NCI-H1048 (cell line): ENCODE results near the gene SLC39A2.
"Not testable (repeated sequence)": the region's sequence is repeated elsewhere in the genome, so short reads cannot be mapped to it uniquely, and the experiment has no call there.

Experiments used
- DNase-seq: peaks from one replicate; lab custom pipeline; 2025; lab: John Stamatoyannopoulos, UW

SLC39A2 gene

DNA sequence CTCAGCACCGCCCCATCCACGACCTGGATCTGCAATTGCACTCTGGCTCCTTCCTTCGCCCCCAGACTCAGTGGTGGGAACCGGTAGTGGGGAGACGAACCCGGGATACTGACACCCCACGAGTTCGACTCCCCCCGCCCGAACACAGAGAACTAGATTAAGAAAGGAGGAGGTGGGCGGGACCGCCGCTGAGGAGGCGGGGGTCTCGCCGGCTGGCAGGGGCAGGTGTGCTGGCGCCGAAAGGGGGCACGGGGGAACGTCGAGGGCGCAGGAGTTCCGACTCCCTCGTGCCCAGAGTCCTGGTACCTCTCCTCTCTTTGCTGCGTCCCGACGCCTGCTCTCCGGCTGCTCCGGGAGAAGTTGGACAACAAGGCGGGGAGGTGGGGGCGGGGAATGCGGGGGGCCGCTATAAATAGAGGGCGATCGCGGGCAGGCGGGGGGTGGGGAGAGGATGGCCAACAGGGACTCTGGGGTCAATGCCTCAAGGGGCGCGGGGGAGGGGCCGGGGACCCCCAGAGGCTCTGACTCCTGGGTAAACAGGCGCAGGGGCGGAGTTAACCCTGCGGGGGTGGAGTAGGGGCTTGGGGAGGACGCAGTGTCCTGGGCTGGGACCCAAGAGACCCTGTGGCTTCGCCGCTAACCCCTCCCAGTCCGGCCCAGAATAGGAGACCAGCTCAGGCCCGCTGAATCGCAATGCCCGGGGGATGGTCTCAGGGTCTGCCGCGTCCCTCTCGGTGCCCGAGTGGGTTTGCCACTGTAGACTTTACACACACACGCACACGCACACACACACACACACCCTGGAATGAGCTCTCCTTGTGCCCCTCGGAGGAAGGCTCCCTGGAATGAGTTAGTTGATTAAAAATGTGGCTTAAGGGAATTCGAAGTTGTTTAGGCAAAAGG, 26.5 kb downstream of the SLC39A2 start:
- DNase-seq = no peak

DNA sequence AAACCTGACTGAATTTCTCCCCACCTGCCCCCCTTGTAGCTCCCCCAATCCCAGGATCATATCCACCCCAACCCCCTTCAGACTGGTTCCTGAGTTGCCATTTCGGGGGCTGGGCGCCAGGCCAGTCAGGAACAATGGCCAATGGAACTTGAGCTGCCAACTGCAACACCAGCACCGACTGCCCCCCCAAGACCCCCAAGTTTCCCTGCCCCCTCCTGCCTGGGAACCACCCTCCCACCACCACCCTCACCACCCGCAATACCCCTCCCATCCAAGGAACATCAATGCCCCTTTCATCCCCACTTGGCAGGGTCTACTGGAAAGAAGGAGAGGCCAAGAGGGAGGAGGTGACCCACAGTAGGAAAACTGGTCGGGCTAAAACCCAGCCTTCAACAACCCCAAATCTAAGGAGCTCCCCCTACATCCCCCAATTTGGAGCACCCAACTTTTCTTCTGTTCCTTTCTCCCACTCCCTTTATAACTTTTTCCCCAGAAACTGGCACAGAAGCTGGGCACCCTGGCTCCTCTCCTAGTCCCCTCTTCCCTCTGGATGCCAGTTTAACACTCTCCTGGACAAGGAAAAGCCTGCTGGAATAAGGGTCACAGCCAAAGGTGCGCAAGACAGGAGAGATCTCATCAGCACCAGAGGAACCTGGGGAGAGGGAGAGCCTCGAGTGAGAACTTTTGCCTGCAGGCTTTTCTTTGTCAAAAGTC, 27.3 kb downstream of the SLC39A2 start:
- no peak for DNase-seq

DNA sequence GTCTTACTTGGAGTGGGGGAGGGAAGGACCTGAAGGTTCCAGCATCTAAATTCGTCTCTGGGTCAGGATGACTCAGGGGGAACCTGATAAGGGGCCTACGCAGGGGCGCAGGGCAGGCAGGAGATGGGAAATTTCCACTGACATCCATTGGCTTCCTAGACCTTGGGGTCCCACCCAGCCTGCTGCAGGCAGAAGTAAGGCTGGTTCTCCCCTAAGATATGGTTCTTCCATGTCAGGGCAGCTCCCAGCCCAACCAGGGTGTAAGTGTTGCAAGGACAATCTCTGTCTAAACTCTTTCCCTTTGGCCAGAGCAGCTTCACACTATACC, 27.9 kb downstream of the SLC39A2 start:
- DNase-seq = no peak

DNA sequence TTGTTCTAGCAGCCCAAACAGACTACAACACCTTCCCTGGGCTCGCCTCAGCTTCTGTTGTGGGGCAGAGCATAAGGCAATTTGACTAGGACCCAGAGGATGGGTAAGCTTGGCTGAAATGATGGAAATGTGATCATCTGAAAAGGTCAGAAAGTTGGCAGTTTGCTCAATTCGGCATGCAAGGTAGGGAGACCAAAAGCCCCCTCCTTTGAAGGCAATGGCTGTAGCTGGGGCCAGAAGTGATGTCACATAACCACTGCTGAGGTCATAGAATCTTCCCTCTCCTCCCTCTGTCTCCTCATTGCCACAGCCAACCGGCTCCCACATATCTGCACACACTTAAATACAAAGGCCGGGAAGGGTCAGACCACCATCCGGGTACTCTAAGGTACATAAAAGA, 30.8 kb downstream of the SLC39A2 start, which contains the start of gene TPPP2:
Gene TPPP2, plus strand, starts transcription at position 301 of the 400 bp plus-strand sequence. CDS start 365 bp downstream, outside the sequence.
- DNase-seq = no peak

DNA sequence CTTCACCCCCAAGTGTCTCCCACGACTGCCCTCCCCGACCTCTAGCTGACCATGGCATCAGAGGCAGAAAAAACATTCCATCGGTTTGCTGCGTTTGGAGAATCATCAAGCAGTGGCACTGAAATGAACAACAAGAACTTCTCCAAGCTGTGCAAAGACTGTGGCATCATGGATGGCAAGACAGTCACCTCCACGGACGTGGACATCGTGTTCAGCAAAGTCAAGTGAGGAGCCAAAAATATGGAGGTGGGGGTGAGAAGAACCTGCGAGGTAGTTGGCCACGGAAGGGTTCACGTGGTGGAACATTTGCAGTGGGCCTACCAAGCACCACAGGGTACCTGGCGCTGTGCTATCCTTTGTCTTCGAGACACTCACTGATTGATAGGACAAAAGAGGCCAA, 31.4 kb downstream of the SLC39A2 start:
- no peak for DNase-seq

DNA sequence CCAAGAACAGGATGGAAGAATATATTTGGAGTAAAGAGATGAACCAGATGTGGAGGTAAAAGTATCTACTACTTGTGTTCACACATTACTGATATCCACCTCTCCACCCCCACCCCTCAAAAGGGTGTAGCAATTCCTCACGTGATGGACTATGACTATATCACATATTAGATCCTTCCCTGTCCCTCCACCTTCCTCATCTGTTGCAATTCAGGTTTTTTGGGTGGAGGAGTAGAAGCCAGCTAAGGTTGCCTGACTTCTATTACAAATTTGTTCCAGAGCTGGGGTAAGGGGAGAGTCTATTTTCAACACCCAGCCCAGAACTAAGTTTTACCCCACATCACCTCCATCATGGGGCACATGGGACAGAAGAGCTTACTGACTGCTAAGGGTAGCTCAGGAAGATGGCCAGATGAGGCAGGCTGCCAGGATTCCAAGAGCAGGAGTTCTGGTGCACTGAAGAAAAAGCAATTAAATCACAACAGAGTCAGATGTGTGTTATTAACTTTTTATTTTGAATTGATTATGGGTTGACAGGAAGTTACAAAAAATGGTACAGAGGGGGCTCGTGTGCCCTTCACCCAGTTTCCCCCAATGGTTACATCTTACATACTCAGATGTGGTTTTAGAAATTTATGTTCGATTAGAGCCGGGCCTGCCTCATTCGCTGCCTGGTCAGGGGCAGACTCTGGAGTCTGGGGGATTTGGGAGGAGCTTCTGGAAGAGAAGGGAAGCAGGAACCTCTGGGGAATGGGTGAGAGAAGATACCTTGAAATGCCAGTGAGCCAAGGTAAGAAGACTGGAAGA, 33.4 kb downstream of the SLC39A2 start:
- DNase-seq = no peak

DNA sequence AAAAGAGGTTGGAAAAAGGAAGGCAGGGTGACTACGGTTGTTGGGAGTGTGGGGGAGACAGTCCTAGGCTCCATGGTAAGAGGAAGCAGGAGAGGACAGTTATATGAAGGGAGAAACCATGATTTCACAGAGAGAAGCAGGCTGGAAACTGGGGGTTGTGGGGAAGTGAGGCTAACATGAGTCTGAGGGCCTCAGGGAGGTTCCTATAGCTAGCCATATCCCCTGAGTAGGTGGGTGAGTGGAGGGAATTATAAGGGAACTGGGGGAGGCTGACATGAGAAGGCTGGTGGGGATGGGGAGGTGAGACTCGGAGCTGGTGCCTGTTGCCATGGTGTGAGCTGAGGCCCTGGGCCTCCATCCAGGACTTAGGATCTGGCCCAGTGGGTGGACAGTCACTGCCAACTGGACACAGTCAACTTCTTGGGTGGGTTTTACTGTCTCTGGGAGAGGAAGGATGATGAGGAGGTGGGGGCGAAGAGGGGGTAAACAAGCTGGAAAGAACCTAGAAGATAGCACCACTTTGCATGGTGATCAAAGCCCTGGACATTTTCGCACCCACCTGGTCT, 34.1 kb downstream of the SLC39A2 start:
- DNase-seq = no peak

DNA sequence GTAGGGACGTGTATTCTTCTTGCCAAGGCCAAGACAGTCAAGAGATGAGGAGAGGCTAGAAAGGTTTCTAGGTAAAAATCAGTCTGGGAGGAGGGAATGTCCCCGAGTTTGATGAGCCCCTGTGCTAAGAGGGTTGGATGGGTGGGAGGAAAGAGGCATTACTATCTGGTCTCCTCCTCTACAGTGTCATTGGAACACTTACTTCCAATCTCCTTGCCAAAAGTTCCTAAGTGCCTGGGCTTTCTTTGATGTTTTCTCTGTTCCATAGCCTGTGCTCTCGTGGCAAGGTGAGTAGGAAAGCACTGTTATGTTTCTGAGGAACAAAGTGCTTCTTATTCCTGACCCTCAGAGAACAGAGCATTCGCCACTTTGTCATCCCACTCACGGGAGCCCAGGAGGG, 35.6 kb downstream of the SLC39A2 start, which contains the start of gene RNASE13:
Gene RNASE13, minus strand, starts transcription at position 101 of the 400 bp plus-strand sequence. CDS start 519 bp downstream, outside the sequence.
- DNase-seq = no peak

DNA sequence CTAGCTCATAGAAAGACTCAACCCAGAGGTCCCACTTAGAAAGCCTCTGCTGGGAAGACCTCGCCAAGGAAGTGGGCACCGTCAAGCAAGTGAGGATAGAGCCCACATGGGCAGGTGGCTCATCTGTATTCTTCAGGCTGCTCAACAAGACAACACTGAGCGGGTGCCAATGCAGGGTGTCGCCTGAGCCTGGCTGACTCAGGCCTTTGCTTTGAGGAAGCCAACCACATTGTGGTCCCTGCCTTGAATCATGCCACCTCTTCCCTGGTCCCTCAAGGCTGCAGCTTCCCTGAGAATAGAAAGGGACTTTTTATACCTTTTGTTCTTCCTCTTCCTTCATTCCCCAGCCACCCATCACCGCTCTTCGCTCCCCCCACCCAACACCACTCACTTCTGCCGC, 37.7 kb downstream of the SLC39A2 start:
- no peak for DNase-seq

DNA sequence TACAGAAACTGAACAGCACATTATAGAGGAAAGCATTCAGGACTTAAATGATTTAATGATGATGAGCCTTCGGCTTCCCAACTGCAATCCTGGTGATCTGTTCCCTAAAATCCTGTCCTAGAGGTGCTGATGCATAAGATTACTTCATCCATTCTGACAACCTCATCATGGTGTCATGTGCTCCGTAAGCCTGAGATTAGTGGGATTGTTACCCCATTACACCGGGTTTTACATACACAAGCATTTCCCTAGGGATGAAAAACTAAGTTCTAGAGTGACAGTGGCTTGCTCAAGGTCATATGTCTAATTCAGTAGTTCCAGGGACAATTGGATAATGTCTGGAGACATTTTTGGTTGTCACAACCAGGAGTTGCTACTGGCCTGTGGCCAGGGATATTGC, 38.1 kb downstream of the SLC39A2 start:
- DNase-seq = no peak

DNA sequence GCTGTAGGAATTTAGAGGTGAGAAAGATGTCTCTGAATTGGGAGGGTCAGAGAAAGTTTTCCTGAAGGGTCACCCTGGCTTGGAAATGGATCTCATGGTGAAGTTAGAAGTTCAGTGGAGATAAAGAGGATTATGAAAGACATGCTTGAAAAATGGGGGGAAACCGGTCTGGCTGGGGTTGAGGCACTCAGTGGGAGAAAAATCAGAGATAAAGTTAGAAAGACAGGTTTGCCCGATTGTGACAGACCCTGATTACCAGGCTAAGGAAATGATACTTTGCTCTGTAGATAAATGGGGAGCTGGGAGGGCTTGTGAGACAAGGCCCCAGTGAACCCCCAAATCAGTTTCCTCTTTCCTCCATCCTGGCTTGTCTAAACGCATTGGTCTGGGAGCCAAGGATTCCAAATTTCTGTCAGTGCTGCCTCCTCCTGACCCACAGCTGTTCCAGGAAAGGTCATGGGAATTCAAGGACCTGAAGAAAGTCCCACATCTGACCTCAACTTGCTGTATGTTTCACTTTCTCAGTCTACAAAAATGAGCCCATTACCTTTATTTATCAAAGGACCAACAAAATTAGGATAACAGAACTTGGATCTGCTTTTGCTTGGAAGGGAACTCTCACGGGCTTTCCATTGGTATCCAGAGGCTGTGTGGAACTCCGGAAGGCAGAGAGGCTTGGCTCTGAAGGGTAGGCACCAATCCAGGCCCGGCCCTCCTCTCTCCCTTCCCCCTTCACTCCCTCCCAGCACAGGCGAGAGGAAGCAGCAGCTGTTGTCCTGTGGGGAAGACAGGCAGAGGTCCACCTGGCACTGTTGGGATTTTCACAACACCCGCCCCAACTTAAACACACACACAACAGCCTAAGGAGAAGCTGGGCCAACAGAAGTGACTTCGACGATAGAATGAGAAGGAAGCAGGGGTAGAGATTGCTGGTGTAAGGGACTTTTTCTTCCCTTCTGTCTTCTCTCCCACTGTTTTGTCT, 39.6 kb downstream of the SLC39A2 start:
- no peak for DNase-seq

DNA sequence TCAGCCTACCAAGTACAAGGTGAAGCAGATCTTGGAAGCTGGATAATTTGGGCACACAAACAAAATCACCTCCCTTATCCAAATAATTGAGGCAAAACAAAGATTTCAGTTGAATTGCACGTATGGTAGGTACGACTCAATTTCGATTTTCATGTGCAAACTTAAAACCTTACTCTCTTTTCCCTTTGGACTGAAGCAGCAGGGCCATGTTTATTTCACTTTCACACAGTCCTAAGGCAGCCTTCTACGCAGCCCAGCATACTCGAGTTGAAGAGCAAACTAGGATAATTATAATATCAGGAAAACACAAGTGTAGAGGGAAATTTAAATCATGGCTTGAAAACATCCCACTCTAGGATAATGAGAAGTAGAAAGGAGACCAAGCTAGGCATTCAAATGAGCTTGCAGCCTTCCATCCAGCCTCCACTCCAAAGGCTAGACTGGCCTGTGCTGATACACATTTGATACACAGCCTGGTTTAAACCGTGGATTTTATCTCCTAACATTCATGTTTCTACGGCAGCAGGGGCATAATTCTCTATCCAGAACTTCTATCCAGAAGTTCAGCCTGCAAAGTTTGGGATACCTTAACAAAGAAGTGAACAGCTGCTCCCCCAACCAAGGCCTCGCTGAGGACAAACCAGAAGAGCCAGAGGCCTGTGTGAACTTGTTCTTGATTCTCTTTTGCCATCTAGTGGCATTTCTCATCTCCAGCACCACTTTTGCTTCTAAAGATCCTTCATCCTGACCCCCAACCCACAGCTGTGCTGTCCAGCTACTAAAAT, 40.7 kb downstream of the SLC39A2 start:
- DNase-seq = no peak

DNA sequence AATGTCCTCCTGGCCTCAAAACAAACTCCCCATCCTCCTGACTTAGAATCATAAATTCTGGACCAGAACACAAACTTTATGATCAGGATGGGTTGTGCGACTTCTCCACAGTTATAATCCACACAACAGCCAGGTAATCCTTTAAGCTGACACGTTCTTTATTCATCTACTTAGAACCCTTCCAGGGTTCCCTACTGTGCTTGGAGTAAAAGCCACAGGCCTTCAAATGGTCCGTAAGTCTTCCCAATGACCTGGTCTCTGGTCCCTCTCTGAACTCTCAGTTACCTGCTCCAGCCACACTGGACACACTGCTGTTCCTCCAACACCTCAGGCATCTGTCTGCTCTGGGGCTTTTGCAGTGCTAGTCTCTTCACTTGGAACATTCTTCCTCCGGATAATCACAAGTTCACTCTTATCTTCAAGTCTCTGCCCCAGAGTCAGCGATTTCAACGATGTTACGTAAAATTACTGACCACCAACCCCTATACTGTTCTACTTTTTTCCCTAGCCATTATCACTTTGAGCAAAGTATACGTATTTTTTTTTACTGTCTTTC, 41.4 kb downstream of the SLC39A2 start:
- DNase-seq = no peak

DNA sequence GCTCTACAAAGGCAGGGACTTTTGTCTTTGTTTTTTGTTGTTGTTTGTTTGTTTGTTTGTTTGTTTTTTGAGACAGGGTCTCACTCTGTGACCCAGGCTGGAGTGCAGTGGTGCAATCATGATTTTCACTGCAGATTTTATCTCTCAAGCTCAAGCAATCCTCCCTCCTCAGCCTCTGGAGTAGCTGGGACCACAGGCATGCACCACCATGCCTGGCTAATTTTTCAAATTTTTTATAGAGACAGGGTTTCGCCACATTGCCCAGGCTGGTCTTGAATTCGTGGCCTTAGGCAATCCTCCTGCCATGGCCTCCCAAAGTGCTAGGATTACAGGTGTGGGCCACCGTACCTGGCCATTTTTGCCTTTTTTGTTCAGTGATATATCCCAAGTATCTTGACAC, 41.8 kb downstream of the SLC39A2 start:
- not testable (repeated sequence) for DNase-seq

DNA sequence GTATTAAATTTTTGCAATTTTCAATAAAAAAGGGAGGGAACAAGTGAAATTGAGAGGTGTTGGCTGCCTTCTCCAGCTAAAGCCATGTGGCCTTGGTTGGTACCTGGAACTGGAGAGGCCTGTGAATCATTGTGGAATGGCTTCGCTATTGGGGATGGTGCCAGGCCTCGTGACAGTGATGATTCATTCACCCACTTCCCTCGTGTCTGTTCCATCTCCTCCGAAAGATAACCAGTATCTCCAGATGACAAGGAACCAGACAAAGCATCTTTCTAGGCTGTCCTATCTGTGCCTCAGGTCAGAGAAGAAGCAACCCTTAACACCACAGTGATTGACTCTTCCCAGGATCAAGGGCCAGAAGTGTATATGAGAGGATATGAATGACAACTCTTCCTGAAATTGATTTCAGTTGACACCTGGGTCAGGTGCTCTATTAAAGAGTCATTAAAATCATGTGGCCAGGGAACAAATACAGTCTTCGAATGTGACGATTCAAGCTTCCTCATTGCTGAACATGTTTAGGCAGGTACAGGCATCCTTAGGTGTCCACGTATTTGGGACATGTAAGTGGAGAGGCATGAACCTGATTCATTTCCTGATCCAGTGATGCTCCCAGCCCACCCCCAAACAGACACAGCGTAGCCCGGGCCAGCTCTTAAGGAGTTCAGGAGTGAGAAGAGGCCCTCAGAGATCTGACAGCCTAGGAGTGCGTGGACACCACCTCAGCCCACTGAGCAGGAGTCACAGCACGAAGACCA, 42.8 kb downstream of the SLC39A2 start, which contains the start of gene RNASE7:
Gene RNASE7, plus strand, starts transcription at position 687 of the 758 bp plus-strand sequence. CDS start 631 bp downstream, outside the sequence.
- no peak for DNase-seq

DNA sequence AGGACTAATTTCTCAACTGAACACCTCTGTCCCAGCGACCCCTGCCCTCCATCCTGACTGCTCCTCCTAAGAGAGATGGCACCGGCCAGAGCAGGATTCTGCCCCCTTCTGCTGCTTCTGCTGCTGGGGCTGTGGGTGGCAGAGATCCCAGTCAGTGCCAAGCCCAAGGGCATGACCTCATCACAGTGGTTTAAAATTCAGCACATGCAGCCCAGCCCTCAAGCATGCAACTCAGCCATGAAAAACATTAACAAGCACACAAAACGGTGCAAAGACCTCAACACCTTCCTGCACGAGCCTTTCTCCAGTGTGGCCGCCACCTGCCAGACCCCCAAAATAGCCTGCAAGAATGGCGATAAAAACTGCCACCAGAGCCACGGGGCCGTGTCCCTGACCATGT, 43.8 kb downstream of the SLC39A2 start:
- no peak for DNase-seq

DNA sequence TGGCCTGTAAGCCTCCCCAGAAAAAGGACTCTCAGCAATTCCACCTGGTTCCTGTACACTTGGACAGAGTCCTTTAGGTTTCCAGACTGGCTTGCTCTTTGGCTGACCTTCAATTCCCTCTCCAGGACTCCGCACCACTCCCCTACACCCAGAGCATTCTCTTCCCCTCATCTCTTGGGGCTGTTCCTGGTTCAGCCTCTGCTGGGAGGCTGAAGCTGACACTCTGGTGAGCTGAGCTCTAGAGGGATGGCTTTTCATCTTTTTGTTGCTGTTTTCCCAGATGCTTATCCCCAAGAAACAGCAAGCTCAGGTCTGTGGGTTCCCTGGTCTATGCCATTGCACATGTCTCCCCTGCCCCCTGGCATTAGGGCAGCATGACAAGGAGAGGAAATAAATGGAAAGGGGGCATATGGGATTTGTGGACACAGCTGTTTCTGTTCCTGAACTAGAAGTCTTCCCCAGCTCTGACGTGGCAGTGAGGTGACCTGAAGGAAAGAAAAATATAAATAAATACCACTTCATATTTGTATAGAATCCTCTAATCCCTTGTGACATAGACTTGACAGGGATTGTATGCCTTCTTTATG, 44.4 kb downstream of the SLC39A2 start:
- no peak for DNase-seq

DNA sequence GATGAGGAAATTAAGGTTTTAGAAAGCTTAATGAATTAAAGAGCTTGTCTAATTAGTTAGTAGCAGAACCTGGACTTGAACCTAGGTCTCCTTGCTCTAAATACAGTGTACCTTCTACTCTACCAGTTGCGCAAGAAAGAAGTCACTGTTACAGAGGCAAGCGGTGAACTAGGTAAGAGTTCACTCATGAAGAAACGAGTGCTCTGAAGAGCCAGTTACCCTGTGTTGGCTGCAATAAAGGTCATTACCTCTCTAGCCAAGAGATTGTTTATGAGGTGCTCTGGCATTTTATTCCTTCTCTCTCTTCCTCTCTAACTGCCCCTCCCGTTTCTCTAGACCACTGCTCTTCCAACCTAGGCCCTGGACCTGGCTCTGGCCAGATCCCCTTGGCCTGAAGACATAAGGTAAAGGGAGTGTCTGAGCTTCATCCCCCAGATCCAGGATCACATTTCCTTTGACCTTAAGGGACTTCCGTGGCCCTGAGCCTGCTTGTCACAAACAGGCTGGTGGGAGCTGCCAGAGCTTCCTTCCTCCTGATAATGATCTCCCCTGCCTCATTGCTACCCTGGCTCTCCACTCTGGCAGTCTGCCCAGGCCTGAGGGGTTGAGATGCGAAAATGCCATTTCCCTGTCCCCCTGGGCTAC, 45.0 kb downstream of the SLC39A2 start:
- no peak for DNase-seq
